ENCODE data around the gene PDE1C. TPM values are rescaled to one million over a fixed set of nuclear protein-coding genes. Genes with fewer than 3 reads are reported as not detected.

Gene PDE1C
- total and polyA plus RNA-seq, 2 donors (not counting 1 experiment from before 2014, with no cell fraction given) = 0.52 TPM; not detected in 1

GRCh38 chr7:32091608-32092210 lies 21.5 kb upstream of the PDE1C start:
- no peak overlapping the region for H3K4me3 Mint-ChIP-seq
- H3K9me3 Mint-ChIP-seq (ENCODE audit: insufficient read depth) = no peaks in the 10 kb centered on the region
- H3K27me3 Mint-ChIP-seq = no peaks in the 10 kb centered on the region
- H3K27ac ChIP-seq (ENCODE audit: low read length in 2 of 2) = no peak overlapping the region
- no peak overlapping the region for H3K4me3 ChIP-seq (ENCODE audit: control extremely low read depth in 1 of 5, extremely low read depth in 1 of 5, insufficient read depth in 1 of 5, low read depth in 2 of 5, low read length in 4 of 5)
- no peaks in the 10 kb centered on the region for H3K27me3 ChIP-seq (replicated peaks in 1 of 4; ENCODE audit: control extremely low read depth in 1 of 4, control insufficient read depth in 3 of 4, insufficient read depth in 4 of 4, low read length in 3 of 4)
- no peaks in the 10 kb centered on the region for H4K20me1 ChIP-seq (ENCODE audit: control insufficient read depth, insufficient read depth, low read length, poor library complexity, severe bottlenecking)
- no peak for DNase-seq
- ChIA-PET POLR2A (no interaction called here), CTCF (no interaction called here)
- TF ChIP-seq, protein P1, sequence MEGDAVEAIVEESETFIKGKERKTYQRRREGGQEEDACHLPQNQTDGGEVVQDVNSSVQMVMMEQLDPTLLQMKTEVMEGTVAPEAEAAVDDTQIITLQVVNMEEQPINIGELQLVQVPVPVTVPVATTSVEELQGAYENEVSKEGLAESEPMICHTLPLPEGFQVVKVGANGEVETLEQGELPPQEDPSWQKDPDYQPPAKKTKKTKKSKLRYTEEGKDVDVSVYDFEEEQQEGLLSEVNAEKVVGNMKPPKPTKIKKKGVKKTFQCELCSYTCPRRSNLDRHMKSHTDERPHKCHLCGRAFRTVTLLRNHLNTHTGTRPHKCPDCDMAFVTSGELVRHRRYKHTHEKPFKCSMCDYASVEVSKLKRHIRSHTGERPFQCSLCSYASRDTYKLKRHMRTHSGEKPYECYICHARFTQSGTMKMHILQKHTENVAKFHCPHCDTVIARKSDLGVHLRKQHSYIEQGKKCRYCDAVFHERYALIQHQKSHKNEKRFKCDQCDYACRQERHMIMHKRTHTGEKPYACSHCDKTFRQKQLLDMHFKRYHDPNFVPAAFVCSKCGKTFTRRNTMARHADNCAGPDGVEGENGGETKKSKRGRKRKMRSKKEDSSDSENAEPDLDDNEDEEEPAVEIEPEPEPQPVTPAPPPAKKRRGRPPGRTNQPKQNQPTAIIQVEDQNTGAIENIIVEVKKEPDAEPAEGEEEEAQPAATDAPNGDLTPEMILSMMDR (IDR thresholded peaks at IDR 0.05) = no peak
- TF ChIP-seq EZH2 (IDR thresholded peaks at IDR 0.05; ENCODE audit: borderline replicate concordance, insufficient read depth, low read depth, low read length, poor library complexity, severe bottlenecking) = no peak
- H3K36me3 ChIP-seq (replicated peaks in 1 of 2; ENCODE audit: control extremely low read depth in 1 of 2, control insufficient read depth in 1 of 2, extremely low read depth in 1 of 2, insufficient read depth in 2 of 2, low read length in 1 of 2) = no peaks in the 10 kb centered on the region
- no peaks in the 10 kb centered on the region for H3K4me1 ChIP-seq (ENCODE audit: control insufficient read depth in 2 of 2, insufficient read depth in 2 of 2, low read length in 2 of 2)
- H3K9me3 ChIP-seq (ENCODE audit: control extremely low read depth in 1 of 3, control insufficient read depth in 2 of 3, insufficient read depth in 1 of 3, low read length in 2 of 3) = peaks cover 0 to 5% (median 0%) of the 10 kb centered on the region in 3 donors
- ATAC-seq (ENCODE audit: low read depth) = no peak
- no peak overlapping the region for H2AFZ ChIP-seq (ENCODE audit: insufficient read depth, low read depth, low read length, poor library complexity, severe bottlenecking)
- intact Hi-C loops (cut with micrococcal nuclease) = no loop called here
- 90% methylated on average over 3 of the region's 4 CpGs for WGBS (ENCODE audit: insufficient coverage)
- H3K27ac Mint-ChIP-seq = no peak overlapping the region
- H3K79me2 ChIP-seq (ENCODE audit: control insufficient read depth, insufficient read depth, low read length) = no peaks in the 10 kb centered on the region
- no peaks in the 10 kb centered on the region for H3K4me1 Mint-ChIP-seq
- no peak overlapping the region for H3K4me2 ChIP-seq (replicated peaks; ENCODE audit: low read depth, low read length, poor library complexity, severe bottlenecking)
- no peak overlapping the region for H3K9ac ChIP-seq (ENCODE audit: low read length)

- Histone ChIP-seq H3K4me2 (replicated peaks; ENCODE audit: low read depth, low read length, poor library complexity, severe bottlenecking) (no peak overlapping the region), H3K79me2 (ENCODE audit: control insufficient read depth, insufficient read depth, low read length) (no peaks in the 10 kb centered on the region), H3K9me3 (ENCODE audit: control extremely low read depth in 1 of 3, control insufficient read depth in 2 of 3, insufficient read depth in 1 of 3, low read length in 2 of 3) (peaks cover 0 to 5% (median 0%) of the 10 kb centered on the region in 3 donors), H3K27ac (ENCODE audit: low read length in 2 of 2) (no peak overlapping the region), H3K4me3 (ENCODE audit: control extremely low read depth in 1 of 5, extremely low read depth in 1 of 5, insufficient read depth in 1 of 5, low read depth in 2 of 5, low read length in 4 of 5) (no peak overlapping the region), H3K27me3 (replicated peaks in 1 of 4; ENCODE audit: control extremely low read depth in 1 of 4, control insufficient read depth in 3 of 4, insufficient read depth in 4 of 4, low read length in 3 of 4) (no peaks in the 10 kb centered on the region), H3K9ac (ENCODE audit: low read length) (no peak overlapping the region), H3K36me3 (replicated peaks in 1 of 2; ENCODE audit: control extremely low read depth in 1 of 2, control insufficient read depth in 1 of 2, extremely low read depth in 1 of 2, insufficient read depth in 2 of 2, low read length in 1 of 2) (no peaks in the 10 kb centered on the region), H4K20me1 (ENCODE audit: control insufficient read depth, insufficient read depth, low read length, poor library complexity, severe bottlenecking) (no peaks in the 10 kb centered on the region), H2AFZ (ENCODE audit: insufficient read depth, low read depth, low read length, poor library complexity, severe bottlenecking) (no peak overlapping the region), H3K4me1 (ENCODE audit: control insufficient read depth in 2 of 2, insufficient read depth in 2 of 2, low read length in 2 of 2) (no peaks in the 10 kb centered on the region)
- no peaks in the 10 kb centered on the region for H3K4me1 Mint-ChIP-seq
- TF ChIP-seq EZH2 (IDR thresholded peaks at IDR 0.05; ENCODE audit: borderline replicate concordance, insufficient read depth, low read depth, low read length, poor library complexity, severe bottlenecking) = no peak
- TF ChIP-seq, protein P1 (IDR thresholded peaks at IDR 0.05) = no peak
- H3K9me3 Mint-ChIP-seq (ENCODE audit: insufficient read depth) = no peaks in the 10 kb centered on the region
- DNase-seq = no peak
- intact Hi-C loops (cut with micrococcal nuclease) = no loop called here
- POLR2A ChIA-PET = no interaction called here
- CTCF ChIA-PET = no interaction called here
- H3K4me3 Mint-ChIP-seq = no peak overlapping the region
- H3K27ac Mint-ChIP-seq = no peak overlapping the region
- no peaks in the 10 kb centered on the region for H3K27me3 Mint-ChIP-seq
- no peak for ATAC-seq (ENCODE audit: low read depth)
Observed at GRCh38 chr7:32089678-32090077, 19.5 kb upstream of the PDE1C start.
